ENCODE results near the gene MOB3B. TPM values are rescaled to one million over a fixed set of nuclear protein-coding genes. Genes with fewer than 3 reads are reported as not detected.
"Not testable (repeated sequence)": the region's sequence is repeated elsewhere in the genome, so short reads cannot be mapped to it uniquely, and the experiment has no call there.

Gene MOB3B
- total RNA-seq, 1 experiment from 2014 or later, result 2.6 TPM

DNA sequence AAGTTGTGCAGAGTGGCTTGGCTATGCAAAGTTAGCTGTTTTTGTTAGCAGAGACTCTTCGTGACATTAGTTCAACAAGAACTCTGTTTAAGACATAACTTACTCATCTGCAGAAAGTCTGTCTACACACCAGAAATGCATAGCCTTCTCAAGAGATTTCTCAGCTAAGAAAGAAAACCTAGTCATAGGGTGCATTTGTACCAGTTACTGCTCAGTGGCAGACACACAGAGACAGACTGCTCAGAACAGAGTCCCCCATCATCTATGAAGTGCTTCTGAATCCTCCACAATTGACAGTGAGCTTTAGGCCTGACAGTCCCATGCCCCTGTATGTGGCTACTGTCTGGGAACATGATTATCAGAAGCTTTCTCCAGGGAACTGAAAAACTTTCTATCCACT, 61.6 kb downstream of the MOB3B start:
- Histone ChIP-seq H4K20me1 (ENCODE audit: low read length) (no peaks in the 10 kb centered on the region), H3K36me3 (ENCODE audit: low read depth, low read length) (no peaks in the 10 kb centered on the region), H3K9ac (ENCODE audit: low read length) (no peak overlapping the region), H3K4me2 (ENCODE audit: low read length) (no peak overlapping the region), H3K27me3 (ENCODE audit: low read length) (no peaks in the 10 kb centered on the region), H3K9me3 (ENCODE audit: low read length) (no peaks in the 10 kb centered on the region), H3K27ac (ENCODE audit: low read length) (no peak overlapping the region), H3K4me1 (ENCODE audit: insufficient read depth, low read length) (no peaks in the 10 kb centered on the region; the same call in 1 of the 2 replicates), H3K4me3 (ENCODE audit: low read length) (no peak overlapping the region), H3F3A (ENCODE audit: low read length, unreplicated experiment) (no peaks in the 10 kb centered on the region), H3K79me2 (ENCODE audit: low read length) (no peaks in the 10 kb centered on the region), H3K9me2 (replicated peaks; ENCODE audit: low read length) (no peaks in the 10 kb centered on the region), H2AFZ (ENCODE audit: low read length) (no peak overlapping the region)
- no peak for DNase-seq
- ATAC-seq, result no peak
- ChIA-PET CTCF (no interaction called here), POLR2A (ENCODE audit: unreplicated experiment) (no interaction called here)
- TF ChIP-seq, protein P1, sequence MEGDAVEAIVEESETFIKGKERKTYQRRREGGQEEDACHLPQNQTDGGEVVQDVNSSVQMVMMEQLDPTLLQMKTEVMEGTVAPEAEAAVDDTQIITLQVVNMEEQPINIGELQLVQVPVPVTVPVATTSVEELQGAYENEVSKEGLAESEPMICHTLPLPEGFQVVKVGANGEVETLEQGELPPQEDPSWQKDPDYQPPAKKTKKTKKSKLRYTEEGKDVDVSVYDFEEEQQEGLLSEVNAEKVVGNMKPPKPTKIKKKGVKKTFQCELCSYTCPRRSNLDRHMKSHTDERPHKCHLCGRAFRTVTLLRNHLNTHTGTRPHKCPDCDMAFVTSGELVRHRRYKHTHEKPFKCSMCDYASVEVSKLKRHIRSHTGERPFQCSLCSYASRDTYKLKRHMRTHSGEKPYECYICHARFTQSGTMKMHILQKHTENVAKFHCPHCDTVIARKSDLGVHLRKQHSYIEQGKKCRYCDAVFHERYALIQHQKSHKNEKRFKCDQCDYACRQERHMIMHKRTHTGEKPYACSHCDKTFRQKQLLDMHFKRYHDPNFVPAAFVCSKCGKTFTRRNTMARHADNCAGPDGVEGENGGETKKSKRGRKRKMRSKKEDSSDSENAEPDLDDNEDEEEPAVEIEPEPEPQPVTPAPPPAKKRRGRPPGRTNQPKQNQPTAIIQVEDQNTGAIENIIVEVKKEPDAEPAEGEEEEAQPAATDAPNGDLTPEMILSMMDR (conservative IDR thresholded peaks at IDR 0.05; ENCODE audit: low read depth, low read length), result no peak
- TF ChIP-seq EZH2phosphoT487 (IDR thresholded peaks at IDR 0.05; ENCODE audit: borderline replicate concordance, low read length) (no peak), EZH2 (IDR thresholded peaks at IDR 0.05; ENCODE audit: low read length, unreplicated experiment) (no peak)
- intact Hi-C loops (cut with micrococcal nuclease), result no loop called here
- no TSS peak for BruUV-seq (replicated peaks)

DNA sequence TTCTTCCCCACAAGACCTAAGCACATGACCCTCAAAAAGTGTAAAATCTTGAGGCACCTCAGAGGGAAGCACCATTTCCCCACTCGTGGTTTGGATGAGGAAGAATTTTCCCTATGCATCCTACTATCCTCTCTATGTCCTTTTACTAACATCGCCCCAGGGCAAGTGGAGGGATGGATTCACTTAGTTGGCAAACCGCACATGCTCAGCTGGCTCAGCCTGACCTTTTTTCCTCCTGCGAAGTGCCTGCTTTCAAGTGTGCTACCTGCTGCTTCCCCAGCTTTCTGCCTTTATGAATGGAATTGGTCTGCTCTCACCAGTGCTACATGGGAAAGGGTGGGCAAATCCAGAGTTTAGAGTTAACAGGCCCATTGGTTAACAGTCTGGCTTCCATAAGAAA, 62.1 kb downstream of the MOB3B start:
- Histone ChIP-seq H3K36me3 (ENCODE audit: low read depth, low read length) (no peaks in the 10 kb centered on the region), H2AFZ (ENCODE audit: low read length) (no peak overlapping the region), H3F3A (ENCODE audit: low read length, unreplicated experiment) (no peaks in the 10 kb centered on the region), H3K9me2 (replicated peaks; ENCODE audit: low read length) (no peaks in the 10 kb centered on the region), H3K4me3 (ENCODE audit: low read length) (no peak overlapping the region), H4K20me1 (ENCODE audit: low read length) (no peaks in the 10 kb centered on the region), H3K9ac (ENCODE audit: low read length) (no peak overlapping the region), H3K4me1 (ENCODE audit: insufficient read depth, low read length) (no peaks in the 10 kb centered on the region; the same call in 1 of the 2 replicates), H3K27me3 (ENCODE audit: low read length) (no peaks in the 10 kb centered on the region), H3K27ac (ENCODE audit: low read length) (no peak overlapping the region), H3K4me2 (ENCODE audit: low read length) (no peak overlapping the region), H3K79me2 (ENCODE audit: low read length) (no peaks in the 10 kb centered on the region), H3K9me3 (ENCODE audit: low read length) (no peaks in the 10 kb centered on the region)
- ATAC-seq, result no peak
- no peak for DNase-seq
- ChIA-PET POLR2A (ENCODE audit: unreplicated experiment) (no interaction called here), CTCF (no interaction called here)
- no TSS peak for BruUV-seq (replicated peaks)
- intact Hi-C loops (cut with micrococcal nuclease), result no loop called here
- TF ChIP-seq, protein P1 (conservative IDR thresholded peaks at IDR 0.05; ENCODE audit: low read depth, low read length), result no peak
- no peak for TF ChIP-seq EZH2phosphoT487 (IDR thresholded peaks at IDR 0.05; ENCODE audit: borderline replicate concordance, low read length)
- no peak for TF ChIP-seq EZH2 (IDR thresholded peaks at IDR 0.05; ENCODE audit: low read length, unreplicated experiment)

DNA sequence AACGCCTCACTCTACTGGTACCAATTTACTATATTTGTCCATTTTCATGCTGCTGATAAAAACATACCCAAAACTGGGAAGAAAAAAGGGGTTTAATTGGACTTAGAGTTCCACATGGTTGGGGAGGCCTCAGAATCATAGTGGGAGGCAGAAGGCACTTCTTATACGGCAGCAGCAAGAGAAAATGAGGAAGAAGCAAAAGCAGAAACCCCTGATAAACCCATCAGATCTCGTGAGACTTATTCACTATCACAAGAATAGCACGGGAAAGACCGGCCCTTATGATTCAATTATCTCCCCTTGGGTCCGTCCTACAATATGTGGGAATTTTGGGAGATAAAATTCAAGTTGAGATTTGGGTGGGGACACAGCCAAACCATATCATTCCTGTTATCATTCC, 63.1 kb downstream of the MOB3B start:
- H3K9me2 ChIP-seq (replicated peaks; ENCODE audit: low read length); H4K20me1 ChIP-seq (ENCODE audit: low read length); DNase-seq; H3K9me3 ChIP-seq (ENCODE audit: low read length); H3K27ac ChIP-seq (ENCODE audit: low read length); H3K4me2 ChIP-seq (ENCODE audit: low read length); H3K27me3 ChIP-seq (ENCODE audit: low read length); H3K79me2 ChIP-seq (ENCODE audit: low read length); CTCF ChIA-PET; H2AFZ ChIP-seq (ENCODE audit: low read length); intact Hi-C loops (cut with micrococcal nuclease); POLR2A ChIA-PET (ENCODE audit: unreplicated experiment); H3K36me3 ChIP-seq (ENCODE audit: low read depth, low read length); H3K4me1 ChIP-seq (ENCODE audit: insufficient read depth, low read length); H3K9ac ChIP-seq (ENCODE audit: low read length); H3K4me3 ChIP-seq (ENCODE audit: low read length); H3F3A ChIP-seq (ENCODE audit: low read length, unreplicated experiment); ATAC-seq; BruUV-seq (replicated peaks): not testable (repeated sequence)

DNA sequence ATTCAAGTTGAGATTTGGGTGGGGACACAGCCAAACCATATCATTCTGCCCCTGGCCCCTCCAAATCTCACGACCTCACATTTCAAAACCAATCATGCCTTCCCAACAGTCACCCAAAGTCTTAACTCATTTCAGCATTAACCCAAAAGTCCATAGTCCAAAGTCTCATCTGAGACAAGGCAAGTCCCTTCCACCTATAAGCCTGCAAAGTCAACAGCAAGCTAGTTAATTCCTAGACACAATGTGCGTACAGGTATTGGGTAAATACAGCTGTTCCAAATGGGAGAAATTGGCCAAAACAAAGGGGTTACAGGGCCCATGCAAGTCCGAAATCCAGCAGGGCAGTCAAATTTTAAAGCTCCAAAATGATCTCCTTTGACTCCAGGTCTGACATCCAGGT, 64.7 kb downstream of the MOB3B start:
- CTCF ChIA-PET; H3K9me2 ChIP-seq (replicated peaks; ENCODE audit: low read length); H2AFZ ChIP-seq (ENCODE audit: low read length); H4K20me1 ChIP-seq (ENCODE audit: low read length); H3K36me3 ChIP-seq (ENCODE audit: low read depth, low read length); H3K79me2 ChIP-seq (ENCODE audit: low read length); H3F3A ChIP-seq (ENCODE audit: low read length, unreplicated experiment); H3K27me3 ChIP-seq (ENCODE audit: low read length); BruUV-seq (replicated peaks); ATAC-seq; H3K27ac ChIP-seq (ENCODE audit: low read length); H3K4me3 ChIP-seq (ENCODE audit: low read length); intact Hi-C loops (cut with micrococcal nuclease); DNase-seq; H3K4me2 ChIP-seq (ENCODE audit: low read length); H3K9ac ChIP-seq (ENCODE audit: low read length); H3K9me3 ChIP-seq (ENCODE audit: low read length): not testable (repeated sequence)
- POLR2A ChIA-PET (ENCODE audit: unreplicated experiment), result interaction anchor here (0.6 kb wide), 1 partner anchor 20 kb away, joined by 6 read pairs; no protein-coding TSS in a partner anchor
- H3K4me1 ChIP-seq (ENCODE audit: insufficient read depth, low read length), result peaks cover 16% of the 10 kb centered on the region

Measured in PC-3 (cell line).